ENCODE results near the gene FHIP2A.

- no peak for TF ChIP-seq CTCF (conservative IDR thresholded peaks at IDR 0.05; ENCODE audit: low read depth, low read length)
- no peak for TF ChIP-seq SMC3 (IDR thresholded peaks at IDR 0.05; ENCODE audit: low read depth, low read length)
- TF ChIP-seq POLR2A (IDR thresholded peaks at IDR 0.05; ENCODE audit: low read depth, low read length), result no peak
Observed at GRCh38 chr10:114780577-114781184, 40.9 kb upstream of the FHIP2A start.

Measured in IMR-90 (cell line).